A673 (cell line): Measurements from ENCODE around the gene SHANK1. TPM values are rescaled to one million over a fixed set of nuclear protein-coding genes. Genes with fewer than 3 reads are reported as not detected.

Experiments
- BruUV-seq: library from RNA; stranded (reverse); fragments of 400-500 nt; replicated peaks from 2 replicates; lab custom pipeline; 2021; lab: Mats Ljungman, UMichigan
- CTCF ChIA-PET: fragments of 300-600 bp; sonication (Branson Sonifier 250); formaldehyde crosslinking; loops from one replicate; lab custom pipeline; 2022; ENCODE audit warnings: antibody characterized with exemption; lab: Charles Lee
- POLR2A ChIA-PET: fragments of 300-600 bp; sonication (Branson Sonifier 250); formaldehyde crosslinking; loops from one replicate; lab custom pipeline; 2022; ENCODE audit warnings: antibody characterized with exemption; ENCODE audit not compliant: low non-redundant PET; lab: Charles Lee
- DNase-seq: peaks from one replicate; pipeline ENCODE4 v3.0.0-alpha.2; 2015; ENCODE audit warnings: low spot score
- H3K27ac ChIP-seq: fragments of 200-600 bp; sonication (generic); 2 replicates; pipeline ENCODE4 v1.5.1; 2016; ENCODE audit warnings: mixed run types, low read depth, mild to moderate bottlenecking, mixed read lengths, antibody characterized with exemption, low read length; ENCODE audit not compliant: poor library complexity, severe bottlenecking
- H3K27me3 ChIP-seq: fragments of 200-600 bp; sonication (generic); replicated peaks from 2 replicates; pipeline ENCODE4 v1.6.1; 2017; ENCODE audit warnings: mixed run types, low read depth, mild to moderate bottlenecking, mixed read lengths, antibody characterized with exemption, low read length; ENCODE audit not compliant: insufficient read depth, poor library complexity
- H3K36me3 ChIP-seq: fragments of 200-600 bp; sonication (generic); 2 replicates; pipeline ENCODE4 v1.6.1; 2016; ENCODE audit warnings: mixed run types, mild to moderate bottlenecking, mixed read lengths, antibody characterized with exemption, low read length; ENCODE audit not compliant: insufficient read depth, poor library complexity, severe bottlenecking
- H3K4me1 ChIP-seq: fragments of 200-600 bp; sonication (generic); 2 replicates; pipeline ENCODE4 v1.6.1; 2017; ENCODE audit warnings: mixed run types, mild to moderate bottlenecking, mixed read lengths, antibody characterized with exemption, low read length; ENCODE audit not compliant: insufficient read depth, poor library complexity, severe bottlenecking
- H3K4me3 ChIP-seq: fragments of 200-600 bp; sonication (generic); 2 replicates; pipeline ENCODE4 v1.5.1; 2016; ENCODE audit warnings: low read depth, mixed run types, mild to moderate bottlenecking, mixed read lengths, low read length; ENCODE audit not compliant: poor library complexity, severe bottlenecking
- H3K9me3 ChIP-seq: fragments of 200-600 bp; sonication (generic); 2 replicates; pipeline ENCODE4 v1.6.1; 2016; ENCODE audit warnings: mixed run types, low read depth, mild to moderate bottlenecking, mixed read lengths, antibody characterized with exemption, low read length; ENCODE audit not compliant: poor library complexity, severe bottlenecking
- EZH2 ChIP-seq: fragments of 200-600 bp; sonication (generic); IDR thresholded peaks from 2 replicates; pipeline ENCODE4 v1.6.1; 2017; ENCODE audit warnings: borderline replicate concordance, low read depth, mild to moderate bottlenecking, mixed read lengths, antibody characterized with exemption, low read length; ENCODE audit not compliant: poor library complexity, severe bottlenecking
- intact Hi-C: fragments of 100-400 bp; cut with micrococcal nuclease; formaldehyde crosslinking; loops from one replicate; pipeline ENCODE4 v1.10.0; 2022; ENCODE audit not compliant: unreplicated experiment
- total RNA-seq: library from RNA; stranded (reverse); gene quantifications from 2 replicates; pipeline ENCODE4 v1.2.3, GENCODE V29; 2021
- TF ChIP-seq, protein P1 (sequence below): fragments of 300-800, 200-600 bp; sonication (generic); conservative IDR thresholded peaks from 2 replicates; pipeline ENCODE4 v1.5.1; 2017; ENCODE audit warnings: low read depth, mild to moderate bottlenecking, antibody characterized with exemption, low read length, moderate library complexity, mixed read lengths

The SHANK1 gene
- total RNA-seq, 1 experiment from 2014 or later: 69.7 TPM

DNA sequence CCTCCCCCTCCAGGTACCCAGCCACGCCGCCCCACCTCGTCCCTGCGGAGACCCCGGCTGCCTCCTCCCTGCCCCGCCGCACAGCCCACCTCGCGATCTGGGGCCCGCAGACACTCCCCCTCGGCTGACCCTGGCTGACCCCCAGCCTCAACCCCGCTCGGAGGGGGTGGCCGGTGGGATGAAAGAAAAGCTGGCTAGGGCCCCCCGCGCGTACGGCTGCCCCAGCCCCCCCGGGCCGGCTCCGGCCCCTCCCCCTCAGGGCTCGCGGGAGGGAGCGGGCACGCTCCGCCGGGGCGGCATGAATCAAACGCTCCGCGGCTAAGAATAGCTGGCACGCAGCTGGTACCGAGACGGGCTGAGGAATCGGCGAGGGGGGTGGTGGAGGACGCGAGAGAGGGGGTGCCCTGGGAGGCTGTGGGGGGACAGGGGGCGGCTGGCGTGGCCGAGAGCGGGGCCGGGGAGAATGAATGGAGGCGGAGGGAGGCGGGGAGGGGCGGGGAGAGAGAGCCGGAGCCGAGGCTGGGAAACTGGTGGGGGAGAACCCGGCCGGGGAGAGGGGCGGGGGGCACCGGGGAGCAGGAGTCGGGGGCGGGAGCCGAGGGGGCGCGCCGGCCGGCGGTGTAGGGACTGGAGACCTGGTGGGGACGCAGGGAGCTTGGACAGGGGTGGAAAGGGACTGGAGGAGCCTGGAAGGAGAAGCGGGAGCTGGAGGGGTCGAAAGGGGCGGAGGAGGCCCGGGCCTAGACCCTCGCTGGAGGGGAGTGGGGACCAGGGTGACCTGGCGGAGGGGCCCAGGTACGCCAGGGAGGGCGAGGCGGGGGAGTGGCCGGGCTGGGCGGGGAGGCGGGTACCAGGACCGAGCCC, 1.1 kb downstream of the SHANK1 start:
- Histone ChIP-seq H3K9me3 (no peaks in the 10 kb centered on the region), H3K27me3 (no peaks in the 10 kb centered on the region), H3K36me3 (peaks cover 24% of the 10 kb centered on the region), H3K27ac (peak overlapping the region; percentile 61), H3K4me1 (peaks cover 48% of the 10 kb centered on the region), H3K4me3 (peak overlapping the region; percentile 71)
- TF ChIP-seq EZH2: no peak
- TF ChIP-seq, protein P1, sequence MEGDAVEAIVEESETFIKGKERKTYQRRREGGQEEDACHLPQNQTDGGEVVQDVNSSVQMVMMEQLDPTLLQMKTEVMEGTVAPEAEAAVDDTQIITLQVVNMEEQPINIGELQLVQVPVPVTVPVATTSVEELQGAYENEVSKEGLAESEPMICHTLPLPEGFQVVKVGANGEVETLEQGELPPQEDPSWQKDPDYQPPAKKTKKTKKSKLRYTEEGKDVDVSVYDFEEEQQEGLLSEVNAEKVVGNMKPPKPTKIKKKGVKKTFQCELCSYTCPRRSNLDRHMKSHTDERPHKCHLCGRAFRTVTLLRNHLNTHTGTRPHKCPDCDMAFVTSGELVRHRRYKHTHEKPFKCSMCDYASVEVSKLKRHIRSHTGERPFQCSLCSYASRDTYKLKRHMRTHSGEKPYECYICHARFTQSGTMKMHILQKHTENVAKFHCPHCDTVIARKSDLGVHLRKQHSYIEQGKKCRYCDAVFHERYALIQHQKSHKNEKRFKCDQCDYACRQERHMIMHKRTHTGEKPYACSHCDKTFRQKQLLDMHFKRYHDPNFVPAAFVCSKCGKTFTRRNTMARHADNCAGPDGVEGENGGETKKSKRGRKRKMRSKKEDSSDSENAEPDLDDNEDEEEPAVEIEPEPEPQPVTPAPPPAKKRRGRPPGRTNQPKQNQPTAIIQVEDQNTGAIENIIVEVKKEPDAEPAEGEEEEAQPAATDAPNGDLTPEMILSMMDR: no peak
- CTCF ChIA-PET: interaction anchor here (0.7 kb wide), 2 partner anchors 13 to 174 kb away, joined by 3 to 11 read pairs; no protein-coding TSS in a partner anchor
- no TSS peak for BruUV-seq
- DNase-seq: no peak
- POLR2A ChIA-PET: no interaction called here
- intact Hi-C loops: no loop called here

DNA sequence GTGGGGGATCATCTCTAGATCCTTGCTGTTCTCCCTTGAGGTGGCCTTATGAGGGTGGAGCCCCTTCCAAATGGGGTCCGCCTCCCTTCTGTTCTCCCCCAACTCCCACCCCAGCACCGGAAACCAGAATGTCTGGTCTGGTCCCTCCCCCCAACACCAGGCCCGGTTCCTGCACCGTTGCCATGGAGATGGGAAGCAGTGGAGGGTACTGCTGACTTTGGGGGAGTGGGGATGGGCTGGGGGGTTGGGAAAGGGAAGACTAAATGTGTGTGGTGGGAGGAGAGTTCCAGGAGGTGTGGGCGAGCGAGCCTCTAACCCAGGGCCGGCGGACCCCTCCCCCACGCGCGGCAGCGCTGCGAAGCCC, 1.7 kb downstream of the SHANK1 start:
- Histone ChIP-seq H3K36me3 (peaks cover 29% of the 10 kb centered on the region), H3K27ac (no peak overlapping the region), H3K4me1 (peaks cover 42% of the 10 kb centered on the region), H3K9me3 (no peaks in the 10 kb centered on the region), H3K4me3 (peak overlapping the region; percentile 71), H3K27me3 (no peaks in the 10 kb centered on the region)
- POLR2A ChIA-PET: no interaction called here
- no peak for DNase-seq
- intact Hi-C loops: no loop called here
- CTCF ChIA-PET: no interaction called here
- TF ChIP-seq, protein P1: no peak
- no peak for TF ChIP-seq EZH2
- no TSS peak for BruUV-seq

DNA sequence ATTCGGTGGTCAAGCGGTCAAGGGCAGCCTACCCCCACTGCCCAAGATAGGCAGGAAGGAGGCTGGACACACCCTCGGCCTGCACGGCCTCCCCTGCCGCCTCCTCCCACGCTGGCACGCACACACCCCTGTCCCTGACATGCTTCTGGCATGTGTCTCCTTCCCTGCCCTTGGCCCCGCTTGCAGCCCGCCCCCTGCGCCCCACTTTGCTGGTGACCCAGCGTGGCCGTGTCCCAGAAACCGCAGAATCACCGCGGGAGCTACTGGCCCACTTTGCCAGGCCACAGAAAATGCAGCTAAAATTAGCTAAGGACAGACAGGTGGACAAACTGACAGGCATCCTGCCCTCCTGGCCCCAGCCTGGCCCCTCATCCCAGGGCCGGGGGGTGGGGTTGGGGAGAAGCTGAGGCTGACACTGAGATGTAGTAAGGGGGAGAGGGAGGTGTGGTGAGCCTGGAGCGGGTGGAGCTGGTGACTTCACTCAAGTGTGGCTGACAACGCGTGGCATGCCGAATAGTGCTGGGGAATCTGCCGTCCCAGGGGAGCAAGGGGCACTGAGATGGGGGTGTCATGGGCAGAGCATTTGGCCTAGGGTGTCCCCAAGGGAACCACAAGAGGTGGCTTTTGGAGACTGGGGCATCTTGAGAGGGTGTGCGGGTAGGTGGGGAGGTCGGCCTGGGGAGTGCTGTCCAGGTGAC, 2.4 kb downstream of the SHANK1 start:
- Histone ChIP-seq H3K9me3 (no peaks in the 10 kb centered on the region), H3K27me3 (no peaks in the 10 kb centered on the region), H3K4me3 (peak overlapping the region; percentile 71), H3K4me1 (peaks cover 35% of the 10 kb centered on the region), H3K27ac (no peak overlapping the region), H3K36me3 (peaks cover 35% of the 10 kb centered on the region)
- DNase-seq: no peak
- no peak for TF ChIP-seq EZH2
- TF ChIP-seq, protein P1: no peak
- intact Hi-C loops: no loop called here
- CTCF ChIA-PET: no interaction called here
- POLR2A ChIA-PET: no interaction called here
- no TSS peak for BruUV-seq
